ENCODE measurements around the gene TMA7. TPM values are rescaled to one million over a fixed set of nuclear protein-coding genes. Genes with fewer than 3 reads are reported as not detected.
"Not testable (repeated sequence)": the region's sequence is repeated elsewhere in the genome, so short reads cannot be mapped to it uniquely, and the experiment has no call there.

Gene TMA7
- total RNA-seq, 1 donor, result 25.0 TPM

DNA sequence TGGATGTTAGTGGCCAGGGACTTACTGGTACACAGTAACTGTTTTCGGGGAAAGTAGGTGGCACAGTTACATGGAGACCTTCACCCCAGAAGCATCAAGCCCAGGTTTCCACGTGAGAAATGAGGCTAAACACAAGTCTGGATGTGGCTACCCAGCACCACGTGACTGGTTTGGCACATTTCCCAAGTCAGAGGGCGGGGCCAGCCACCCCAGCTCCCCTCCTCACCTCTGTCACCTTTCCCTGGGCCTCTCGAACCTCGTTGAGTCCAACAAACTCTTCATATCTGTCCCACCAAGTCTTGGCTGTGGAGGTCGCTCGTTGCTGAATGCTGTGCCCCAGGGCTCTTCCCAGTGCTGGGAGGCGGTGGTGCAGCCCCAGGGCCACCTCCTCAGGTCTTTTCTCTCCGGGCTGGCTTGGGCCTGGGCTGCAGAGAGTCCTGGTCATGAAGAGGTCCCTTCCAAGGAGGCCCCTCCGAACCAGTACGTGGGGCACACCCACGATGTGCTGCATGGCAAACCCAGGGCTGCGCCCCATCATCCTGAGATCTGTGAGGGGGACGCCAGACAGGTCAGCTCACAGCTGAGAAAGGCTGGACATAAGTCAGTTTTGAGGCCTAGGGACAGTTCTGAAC, 5.3 kb upstream of the TMA7 start:
- DNase-seq (ENCODE audit: low read depth in 2 of 3, low spot score in 2 of 3), result no peak

- DNase-seq (ENCODE audit: low read depth in 2 of 3, low spot score in 2 of 3), result no peak
These were observed 4.8 kb upstream of the TMA7 start for GRCh38 chr3:48435223-48435595.

DNA sequence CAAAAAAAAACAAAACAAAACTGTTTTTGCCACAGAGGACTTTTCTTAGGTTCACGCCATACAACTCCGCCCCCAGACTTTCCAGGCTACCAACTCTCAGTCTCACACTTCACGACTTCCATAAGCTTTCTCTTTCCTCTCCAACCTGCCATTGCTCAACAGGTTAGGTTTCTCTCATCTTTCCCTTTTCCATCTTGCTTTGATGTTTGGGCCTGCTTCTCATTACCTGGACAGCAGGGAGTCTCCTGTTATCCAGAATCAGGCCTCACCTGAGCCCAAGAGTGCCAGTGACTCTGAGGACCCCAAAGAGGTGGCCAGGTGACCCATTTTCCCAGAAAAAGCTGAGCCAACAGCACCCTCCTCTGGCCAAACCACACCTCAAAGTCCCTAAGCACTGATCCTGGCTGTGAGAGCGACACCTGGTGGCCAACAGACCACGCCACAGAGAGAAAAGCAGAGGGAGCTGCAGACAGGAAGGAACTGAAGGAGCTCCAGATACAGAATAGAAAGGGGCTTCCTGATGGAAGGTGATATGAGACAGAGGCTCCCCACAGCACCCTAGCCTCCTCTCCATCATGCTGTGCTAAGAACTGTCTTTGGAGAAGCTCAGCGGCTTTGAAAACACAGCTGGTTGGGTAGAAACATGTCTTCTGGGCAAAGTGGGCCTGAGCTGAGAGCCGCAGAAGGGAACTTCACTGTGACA, 4.1 kb upstream of the TMA7 start:
- DNase-seq (ENCODE audit: low read depth in 2 of 3, low spot score in 2 of 3), result peak; percentile 87 to 92 (median 89)

- DNase-seq (ENCODE audit: low read depth in 2 of 3, low spot score in 2 of 3), result no peak
These were observed 3.6 kb upstream of the TMA7 start for GRCh38 chr3:48436477-48436787.

DNA sequence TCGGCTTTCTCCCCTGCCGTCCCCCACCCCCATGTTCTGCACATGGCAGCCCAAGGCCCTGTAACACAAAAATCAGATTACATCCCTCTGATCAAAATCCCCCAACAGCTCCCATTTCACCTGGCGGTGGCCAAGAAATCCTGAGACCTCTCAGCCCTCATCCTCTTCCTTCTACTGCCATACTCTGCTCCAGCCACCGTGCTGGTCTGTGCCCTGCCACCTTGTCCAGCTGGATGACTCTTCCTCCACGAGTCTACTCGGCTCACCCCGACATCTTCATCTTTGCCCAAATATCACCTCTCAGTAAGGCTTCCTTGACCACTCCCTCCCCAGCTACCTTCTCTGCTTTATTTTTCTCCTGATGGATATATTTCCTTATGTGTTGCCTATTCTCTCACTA, 3.2 kb upstream of the TMA7 start:
- no peak for DNase-seq (ENCODE audit: low read depth in 2 of 3, low spot score in 2 of 3)

DNA sequence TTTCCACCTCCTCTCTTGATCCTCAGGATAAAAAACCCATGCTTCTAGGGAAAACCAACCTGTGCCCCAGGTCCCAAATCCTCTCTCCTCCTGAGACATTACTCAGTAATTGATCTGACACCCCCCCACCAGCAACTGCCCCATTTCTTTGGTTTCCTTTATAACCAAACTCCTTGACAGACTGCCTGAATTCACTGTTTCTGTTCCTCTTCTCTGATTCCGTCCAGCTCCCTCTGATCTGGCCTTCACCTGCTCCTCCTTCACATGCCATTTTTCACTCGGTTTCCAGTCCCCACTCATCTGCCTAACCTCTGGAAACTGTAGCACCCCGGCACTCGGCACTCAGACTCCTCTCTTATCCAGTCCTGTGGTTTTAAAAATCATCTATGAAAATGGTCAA, 2.2 kb upstream of the TMA7 start:
- DNase-seq (ENCODE audit: low read depth in 2 of 3, low spot score in 2 of 3), result no peak

- DNase-seq (ENCODE audit: low read depth in 2 of 3, low spot score in 2 of 3), result no peak
These were observed 517 bp downstream of the TMA7 start for GRCh38 chr3:48440590-48440958.

- no peak for DNase-seq (ENCODE audit: low read depth in 2 of 3, low spot score in 2 of 3)
These were observed 1.9 kb downstream of the TMA7 start for GRCh38 chr3:48441940-48442339.

GRCh38 chr3:48445277-48445882, 5.3 kb downstream of the TMA7 start:
- DNase-seq (ENCODE audit: low read depth in 2 of 3, low spot score in 2 of 3), result no peak

DNA sequence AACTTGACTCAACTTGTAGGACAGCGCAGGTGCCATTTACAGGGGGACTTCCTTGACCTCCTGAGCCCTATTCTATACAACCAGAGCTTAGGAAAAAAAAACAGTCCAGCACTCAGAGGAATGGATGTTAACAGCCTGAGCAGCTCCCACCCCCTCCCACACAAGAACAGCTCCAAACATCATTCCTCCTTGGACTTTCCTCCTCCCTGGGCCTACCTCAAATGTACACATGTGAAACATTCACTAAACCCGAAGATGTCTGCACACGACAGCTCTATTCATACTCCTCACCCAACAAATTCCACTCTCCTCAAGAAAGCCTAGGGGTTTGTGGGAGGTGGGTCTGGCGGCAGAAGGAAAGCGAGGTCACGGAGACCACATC, 6.0 kb downstream of the TMA7 start:
- DNase-seq (ENCODE audit: low read depth in 2 of 3, low spot score in 2 of 3), result no peak

- peak in 2 of 3 donors; percentile 85 to 87 for DNase-seq (ENCODE audit: low read depth in 2 of 3, low spot score in 2 of 3)
These were observed 6.6 kb downstream of the TMA7 start, which contains the start of gene ATRIP for GRCh38 chr3:48446425-48447193. ATRIP (plus strand) TSS chr3:48446737; CDS start chr3:48446846, 109 bp downstream.

- DNase-seq (ENCODE audit: low read depth in 2 of 3, low spot score in 2 of 3), result no peak
These were observed 11.2 kb downstream of the TMA7 start for GRCh38 chr3:48451270-48451669.

DNA sequence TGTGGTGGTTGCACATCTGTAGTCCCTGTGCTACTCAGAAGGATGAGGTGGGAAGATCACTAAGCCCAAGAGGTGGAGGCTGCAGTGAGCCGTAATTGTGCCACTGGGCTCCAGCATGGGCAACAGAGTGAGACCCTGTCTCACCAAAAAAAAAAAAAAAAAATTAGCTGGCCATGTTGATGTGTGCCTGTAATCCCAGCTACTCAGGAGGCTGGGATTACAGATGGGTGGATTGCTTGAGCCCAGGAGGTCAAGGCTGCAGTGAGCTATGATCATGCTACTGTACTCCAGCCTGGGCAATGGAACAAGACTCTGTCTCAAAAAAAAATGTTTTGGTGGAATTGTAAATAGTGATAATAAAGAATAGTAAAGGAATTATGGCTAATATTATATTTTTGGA, 16.4 kb downstream of the TMA7 start:
- DNase-seq (ENCODE audit: low read depth in 2 of 3, low spot score in 2 of 3), result peak in 1 of 3 donors; percentile 66

DNA sequence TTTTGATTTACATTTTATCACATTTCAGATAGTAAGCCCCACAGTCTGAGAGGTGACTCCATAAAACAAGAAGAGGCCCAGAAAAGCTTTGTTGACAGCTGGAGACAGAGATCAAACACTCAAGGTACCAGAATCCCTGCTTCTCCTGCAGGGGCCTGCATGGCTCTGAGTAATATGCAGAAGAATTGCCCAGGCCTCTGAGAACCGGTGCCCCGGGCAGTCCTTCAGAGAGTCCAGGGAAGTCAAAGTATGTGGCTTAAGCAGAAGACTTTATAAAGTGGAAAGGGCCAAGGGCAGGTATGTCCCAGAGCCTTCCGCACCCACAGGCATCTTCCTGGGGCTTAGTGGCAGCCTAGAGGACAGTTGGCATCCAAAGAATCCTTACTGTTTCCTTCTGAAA, 19.3 kb downstream of the TMA7 start:
- DNase-seq (ENCODE audit: low read depth in 2 of 3, low spot score in 2 of 3), result no peak

DNA sequence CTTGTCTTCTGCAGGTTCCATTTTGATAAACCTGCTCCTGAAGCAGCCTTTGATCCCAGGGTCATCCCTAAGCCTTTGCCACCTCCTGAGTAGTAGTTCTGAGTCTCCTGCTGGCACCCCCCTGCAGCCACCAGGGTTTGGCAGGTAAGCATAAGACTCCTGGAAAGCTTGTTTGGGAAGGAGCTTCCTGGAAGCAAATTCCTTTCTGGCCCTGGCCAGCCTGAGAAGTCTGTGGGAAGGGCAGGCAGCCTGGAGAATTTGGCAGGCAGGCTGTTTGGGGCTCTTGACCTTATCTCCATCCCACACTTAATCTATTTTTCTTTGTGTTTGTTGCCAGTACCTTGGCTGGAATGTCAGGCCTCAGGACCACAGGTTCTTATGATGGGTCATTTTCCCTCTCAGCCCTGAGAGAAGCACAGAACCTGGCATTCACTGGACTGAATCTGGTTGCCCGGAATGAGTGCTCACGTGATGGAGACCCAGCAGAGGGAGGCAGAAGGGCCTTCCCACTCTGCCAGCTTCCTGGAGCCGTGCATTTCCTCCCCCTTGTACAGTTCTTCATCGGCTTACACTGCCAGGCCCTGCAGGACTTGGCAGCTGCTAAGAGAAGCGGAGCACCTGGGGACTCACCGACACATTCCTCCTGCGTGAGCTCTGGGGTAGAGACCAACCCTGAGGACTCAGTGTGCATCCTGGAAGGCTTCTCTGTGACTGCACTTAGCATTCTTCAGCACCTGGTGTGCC, 19.9 kb downstream of the TMA7 start:
- no peak for DNase-seq (ENCODE audit: low read depth in 2 of 3, low spot score in 2 of 3)

GRCh38 chr3:48460517-48460902, 20.5 kb downstream of the TMA7 start:
- DNase-seq (ENCODE audit: low read depth in 2 of 3, low spot score in 2 of 3), result no peak

DNA sequence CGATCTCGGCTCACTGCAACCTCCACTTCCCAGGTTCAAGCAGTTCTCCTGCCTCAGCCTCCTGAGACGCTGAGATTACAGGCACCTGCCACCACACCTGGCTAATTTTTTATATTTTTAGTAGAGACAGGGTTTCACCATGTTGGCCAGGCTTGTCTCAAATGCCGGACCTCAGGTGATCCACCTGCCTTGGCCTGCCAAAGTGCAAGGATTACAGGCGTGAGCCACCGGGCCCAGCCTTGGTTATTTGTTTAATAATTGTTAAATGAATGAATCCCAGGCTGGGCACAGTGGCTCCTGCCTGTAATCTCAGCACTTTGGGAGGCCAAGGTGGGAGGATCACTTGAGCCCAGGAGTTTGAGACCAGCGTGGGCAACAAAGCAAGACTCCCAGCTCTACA, 21.7 kb downstream of the TMA7 start:
- not testable (repeated sequence) for DNase-seq (ENCODE audit: low read depth in 2 of 3, low spot score in 2 of 3)

DNA sequence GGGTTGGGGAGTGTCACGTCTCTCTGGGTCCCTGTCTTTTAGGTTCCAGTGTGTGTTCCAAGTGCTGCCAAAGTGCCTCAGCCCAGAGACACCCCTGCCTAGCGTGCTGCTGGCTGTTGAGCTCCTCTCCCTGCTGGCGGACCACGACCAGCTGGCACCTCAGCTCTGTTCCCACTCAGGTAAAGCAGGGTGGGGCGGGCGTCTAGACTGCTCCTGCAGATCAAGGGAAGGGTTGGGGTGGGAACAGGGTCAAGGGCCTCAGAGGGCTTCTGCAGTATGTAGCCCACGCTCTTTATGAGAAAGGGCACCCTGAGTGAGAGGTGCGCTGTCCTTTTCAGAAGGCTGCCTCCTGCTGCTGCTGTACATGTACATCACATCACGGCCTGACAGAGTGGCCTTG, 23.6 kb downstream of the TMA7 start:
- DNase-seq (ENCODE audit: low read depth in 2 of 3, low spot score in 2 of 3), result no peak

DNA sequence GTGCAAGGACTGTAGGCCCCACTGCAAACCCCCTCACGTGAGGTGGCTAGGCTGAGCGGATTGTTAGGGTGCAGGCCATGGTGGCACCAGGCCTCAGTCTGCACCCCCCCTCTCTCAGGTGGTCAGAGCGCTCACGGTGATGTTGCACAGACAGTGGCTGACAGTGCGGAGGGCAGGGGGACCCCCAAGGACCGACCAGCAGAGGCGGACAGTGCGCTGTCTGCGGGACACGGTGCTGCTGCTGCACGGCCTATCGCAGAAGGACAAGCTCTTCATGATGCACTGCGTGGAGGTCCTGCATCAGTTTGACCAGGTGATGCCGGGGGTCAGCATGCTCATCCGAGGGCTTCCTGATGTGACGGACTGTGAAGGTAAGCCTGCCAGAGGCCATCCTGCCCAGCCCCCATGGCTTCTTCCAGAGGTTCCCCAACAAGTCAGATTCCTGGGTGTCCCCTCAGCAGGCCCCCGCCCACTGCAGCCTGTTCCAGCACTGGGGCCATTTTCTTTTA, 24.7 kb downstream of the TMA7 start:
- no peak for DNase-seq (ENCODE audit: low read depth in 2 of 3, low spot score in 2 of 3)

DNA sequence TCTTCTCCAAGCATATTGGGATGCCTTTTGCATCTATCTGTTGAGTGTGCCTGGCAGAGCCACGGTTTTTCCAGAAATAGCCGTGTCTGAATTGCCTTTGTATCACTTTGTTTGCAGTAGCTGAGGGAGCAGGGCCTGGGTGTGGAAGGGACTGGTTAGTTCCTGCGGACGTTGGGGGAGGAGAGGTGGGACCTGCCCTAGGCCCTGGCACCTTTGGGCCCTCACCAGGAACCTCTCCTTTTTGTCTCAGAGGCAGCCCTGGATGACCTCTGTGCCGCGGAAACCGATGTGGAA, 25.1 kb downstream of the TMA7 start:
- no peak for DNase-seq (ENCODE audit: low read depth in 2 of 3, low spot score in 2 of 3)
